Measurements from ENCODE around the gene GPAT3. TPM values are rescaled to one million over a fixed set of nuclear protein-coding genes. Genes with fewer than 3 reads are reported as not detected.
"Not testable (repeated sequence)": the region's sequence is repeated elsewhere in the genome, so short reads cannot be mapped to it uniquely, and the experiment has no call there.

GPAT3 gene
- 1 to 10 TPM; 1.8 to 4.3 TPM for total RNA-seq

- intact Hi-C loops (cut with DNase I): no loop called here
Measured at GRCh38 chr4:83535520-83536361, at the start of gene GPAT3. GPAT3 (plus strand) TSS chr4:83536108; CDS start chr4:83536623, 515 bp downstream.

GRCh38 chr4:83486457-83487129 lies 49.3 kb upstream of the GPAT3 start:
- DNase-seq (no peak), ATAC-seq (no peak)
- H3K4me3 ChIP-seq: no peak overlapping the region
- H3K27ac ChIP-seq: no peak overlapping the region
- 71 to 77% methylated on average over 3 of the region's 3 CpGs for WGBS, 2 donors
- TF ChIP-seq POLR2A (IDR thresholded peaks at IDR 0.05): no peak
- H3K27me3 ChIP-seq: no peaks in the 10 kb centered on the region
- H3K36me3 ChIP-seq (replicated peaks in 1 of 2; ENCODE audit: insufficient read depth in 1 of 2, low read depth in 2 of 2): no peaks in the 10 kb centered on the region
- intact Hi-C loops (cut with DNase I): no loop called here
- H3K9me3 ChIP-seq: no peaks in the 10 kb centered on the region
- H3K4me1 ChIP-seq: peaks cover 9% of the 10 kb centered on the region

More at GRCh38 chr4:83535520-83536361, at the start of gene GPAT3:
- ATAC-seq: peak; percentile 93
- Histone ChIP-seq H3K27me3 (no peaks in the 10 kb centered on the region), H3K27ac (peak within 1 kb of the TSS in 3 of 4 donors; percentile 53 to 70 (median 69)), H3K36me3 (replicated peaks in 1 of 2; ENCODE audit: insufficient read depth in 1 of 2, low read depth in 2 of 2) (no peaks in the 10 kb centered on the region), H3K4me3 (peak within 1 kb of the TSS; percentile 39 to 52), H3K4me1 (peaks cover 16% of the 10 kb centered on the region), H3K9me3 (no peaks in the 10 kb centered on the region)
- TF ChIP-seq CTCF (IDR thresholded peaks at IDR 0.05): peak in 2 of 7 experiments; percentile 8 to 9
- TF ChIP-seq POLR2A (IDR thresholded peaks at IDR 0.05): peak; percentile 42 to 62 (median 52)
- peak; percentile 81 to 92 (median 89) for DNase-seq
- 0 to 1% methylated on average over 29 to 63 of the region's 63 CpGs for WGBS, 2 donors

GRCh38 chr4:83489711-83490326 lies 46.1 kb upstream of the GPAT3 start:
- no peak overlapping the region for H3K4me3 ChIP-seq
- 4 to 21% methylated on average over 1 of the region's 1 CpG for WGBS, 2 donors
- ATAC-seq (no peak), DNase-seq (no peak)
- no peaks in the 10 kb centered on the region for H3K9me3 ChIP-seq
- TF ChIP-seq CTCF (IDR thresholded peaks at IDR 0.05) (no peak), POLR2A (IDR thresholded peaks at IDR 0.05) (no peak)
- intact Hi-C loops (cut with DNase I): no loop called here
- H3K27me3 ChIP-seq: no peaks in the 10 kb centered on the region
- H3K4me1 ChIP-seq: peaks cover 4% of the 10 kb centered on the region
- no peak overlapping the region for H3K27ac ChIP-seq
- H3K36me3 ChIP-seq (replicated peaks in 1 of 2; ENCODE audit: insufficient read depth in 1 of 2, low read depth in 2 of 2): no peaks in the 10 kb centered on the region

GRCh38 chr4:83490876-83491450 lies 44.9 kb upstream of the GPAT3 start:
- H3K27me3 ChIP-seq: no peaks in the 10 kb centered on the region
- no peaks in the 10 kb centered on the region for H3K9me3 ChIP-seq
- no peak for ATAC-seq
- 3% methylated on average over 1 of the region's 1 CpG for WGBS, 2 donors
- no peaks in the 10 kb centered on the region for H3K4me1 ChIP-seq
- TF ChIP-seq POLR2A (IDR thresholded peaks at IDR 0.05) (no peak), CTCF (IDR thresholded peaks at IDR 0.05) (peak; percentile 14 to 66 (median 50))
- H3K4me3 ChIP-seq: no peak overlapping the region
- H3K36me3 ChIP-seq (replicated peaks in 1 of 2; ENCODE audit: insufficient read depth in 1 of 2, low read depth in 2 of 2): no peaks in the 10 kb centered on the region
- intact Hi-C loops (cut with DNase I): no loop called here
- no peak for DNase-seq
- no peak overlapping the region for H3K27ac ChIP-seq

- H3K4me1 ChIP-seq; ATAC-seq; H3K9me3 ChIP-seq; intact Hi-C loops (cut with DNase I); H3K4me3 ChIP-seq; DNase-seq; H3K27ac ChIP-seq; H3K36me3 ChIP-seq (replicated peaks in 1 of 2; ENCODE audit: insufficient read depth in 1 of 2, low read depth in 2 of 2); H3K27me3 ChIP-seq: not testable (repeated sequence)
- WGBS, 2 donors: 79 to 84% methylated on average over 7 to 8 of the region's 8 CpGs
Measured at GRCh38 chr4:83496085-83496917, 39.6 kb upstream of the GPAT3 start.

All from body of pancreas (tissue), 4 donors.